ENCODE results near the gene KTI12.

KTI12 gene

GRCh38 chr1:51982161-51982560 is 51.4 kb downstream of the KTI12 start:
- FAIRE-seq, result no peak
